Activated T-cell treated with anti-CD3 and anti-CD28 coated beads for 1 hour (primary cell): Measurements from ENCODE around the gene TYMP.
"Not testable (repeated sequence)": the region's sequence is repeated elsewhere in the genome, so short reads cannot be mapped to it uniquely, and the experiment has no call there.

Experiments
- DNase-seq: peaks from one replicate; pipeline ENCODE4 v3.0.0-alpha.2; 2020; ENCODE audit warnings: low read depth

TYMP gene

DNA sequence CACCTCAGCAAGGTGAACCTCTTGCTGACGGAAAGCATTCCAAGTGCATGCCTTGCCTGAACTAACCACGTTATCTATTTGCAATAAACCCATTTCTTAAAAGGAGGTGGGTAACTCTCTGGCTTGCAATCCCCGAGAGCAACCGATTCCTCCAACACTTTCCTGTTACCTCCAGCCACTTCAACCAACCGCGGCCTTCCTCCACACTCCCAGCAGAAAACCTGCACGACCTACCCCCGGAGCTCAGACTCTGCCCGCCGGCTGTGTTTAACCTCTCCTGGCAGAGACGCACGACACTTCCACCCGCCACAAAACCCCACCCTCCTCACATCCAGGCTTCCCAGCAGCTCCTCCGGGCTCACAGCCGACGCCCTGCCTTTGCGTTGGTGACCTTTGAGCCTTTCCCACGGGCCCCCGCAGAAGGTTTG, 5.1 kb downstream of the TYMP start:
- no peak for DNase-seq

DNA sequence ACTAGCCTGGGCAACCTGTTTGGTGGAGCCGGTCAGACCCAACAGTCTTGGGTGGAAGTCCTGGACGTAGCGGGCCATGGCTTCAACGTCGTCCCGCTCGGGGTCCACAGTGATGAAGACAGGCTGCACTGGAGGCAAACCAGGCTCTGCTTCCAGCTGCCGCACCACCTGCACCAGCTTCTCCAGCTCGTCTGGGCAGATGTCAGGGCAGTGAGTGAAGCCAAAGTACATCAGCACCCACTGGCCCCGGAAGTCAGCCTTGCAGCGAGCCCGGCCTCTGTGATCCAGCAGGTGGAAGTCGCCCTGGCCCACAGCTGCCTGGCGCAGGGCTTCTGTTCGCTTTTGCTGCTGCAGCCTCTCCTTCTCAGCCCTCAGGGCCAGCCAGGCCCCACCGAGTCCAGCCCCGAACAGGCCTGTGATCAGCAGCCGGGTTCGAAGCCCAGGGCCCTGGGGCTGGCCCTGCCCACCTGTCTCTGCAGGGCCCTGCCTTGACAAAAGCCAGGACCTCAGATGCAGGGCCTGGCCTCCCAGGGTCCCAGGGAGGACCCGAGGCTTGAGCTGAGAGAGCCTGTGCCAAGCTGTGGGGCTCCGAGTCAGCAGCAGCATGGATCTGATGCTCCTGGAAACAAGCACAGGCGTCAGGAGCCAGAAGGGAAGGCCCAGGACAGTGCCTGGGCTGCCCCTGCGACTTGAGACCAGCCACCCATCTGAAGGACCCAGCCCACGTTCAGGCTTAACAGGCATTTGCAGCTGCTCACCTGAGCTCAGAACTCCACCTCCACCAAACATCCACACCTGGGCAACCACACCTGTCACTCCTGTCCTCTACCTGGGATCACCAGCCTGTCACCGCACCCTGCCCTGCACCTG, 5.8 kb downstream of the TYMP start:
- no peak for DNase-seq

GRCh38 chr22:50523458-50523805, 6.4 kb downstream of the TYMP start:
- no peak for DNase-seq

- no peak for DNase-seq
Observed at GRCh38 chr22:50522806-50523438, 6.9 kb downstream of the TYMP start.

DNA sequence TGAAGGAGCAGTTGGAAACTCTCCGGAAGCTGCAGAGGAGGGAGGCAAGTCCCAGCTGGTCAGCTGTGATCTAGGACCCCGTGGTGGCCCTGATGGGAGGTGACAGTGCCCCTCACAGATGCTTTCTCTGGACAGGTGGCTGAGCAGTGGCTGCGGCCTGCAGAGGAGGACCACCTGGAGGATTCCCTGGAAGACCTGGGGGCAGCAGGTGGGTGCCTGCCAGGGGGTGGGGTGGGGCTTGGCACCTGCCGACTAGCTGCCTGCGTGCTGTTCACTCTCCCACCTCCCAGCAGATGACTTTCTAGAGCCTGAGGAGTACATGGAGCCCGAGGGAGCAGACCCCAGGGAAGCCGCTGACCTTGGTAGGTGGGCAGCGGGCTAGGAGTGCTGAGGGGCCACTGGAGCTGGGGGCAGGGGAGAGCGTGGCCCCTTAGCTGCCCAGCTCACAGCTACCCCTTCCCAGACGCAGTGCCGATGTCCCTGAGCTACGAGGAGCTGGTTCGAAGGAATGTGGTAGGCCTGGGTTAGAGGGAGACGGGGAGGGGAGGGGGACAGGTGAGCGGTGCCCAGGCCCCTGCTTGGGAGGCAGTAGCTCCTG, 7.5 kb downstream of the TYMP start:
- no peak for DNase-seq

GRCh38 chr22:50521710-50522109, 8.1 kb downstream of the TYMP start:
- DNase-seq: no peak

- no peak for DNase-seq
Observed at GRCh38 chr22:50520826-50521453, 8.9 kb downstream of the TYMP start.

- not testable (repeated sequence) for DNase-seq
Observed at GRCh38 chr22:50520184-50520583, 9.6 kb downstream of the TYMP start.

- DNase-seq: no peak
Observed at GRCh38 chr22:50519151-50519550, 10.7 kb downstream of the TYMP start.

GRCh38 chr22:50518606-50519005, 11.2 kb downstream of the TYMP start:
- DNase-seq: no peak

- DNase-seq: no peak
Observed at GRCh38 chr22:50517495-50518260, 12.1 kb downstream of the TYMP start.

DNA sequence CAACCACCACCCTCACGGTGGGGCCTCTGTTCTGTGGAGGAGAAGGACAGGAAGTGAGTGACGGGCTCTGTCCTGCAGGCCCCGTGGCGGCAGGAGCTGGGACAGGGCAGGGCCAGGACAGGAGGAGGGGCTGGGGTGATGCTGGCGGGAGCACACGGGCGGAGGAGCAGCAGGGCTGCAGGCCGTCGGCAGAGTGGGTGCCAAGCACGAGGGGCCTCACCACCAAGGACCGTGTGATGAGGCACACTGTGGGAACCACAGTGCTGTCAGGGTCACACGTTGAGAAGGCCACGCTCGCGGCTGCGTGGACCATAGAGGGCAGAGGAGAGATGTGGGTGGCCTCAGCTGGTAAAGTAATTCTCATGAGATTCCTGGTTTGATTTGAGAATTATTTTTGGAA, 12.9 kb downstream of the TYMP start:
- DNase-seq: no peak

GRCh38 chr22:50516068-50516467, 13.7 kb downstream of the TYMP start:
- no peak for DNase-seq

DNA sequence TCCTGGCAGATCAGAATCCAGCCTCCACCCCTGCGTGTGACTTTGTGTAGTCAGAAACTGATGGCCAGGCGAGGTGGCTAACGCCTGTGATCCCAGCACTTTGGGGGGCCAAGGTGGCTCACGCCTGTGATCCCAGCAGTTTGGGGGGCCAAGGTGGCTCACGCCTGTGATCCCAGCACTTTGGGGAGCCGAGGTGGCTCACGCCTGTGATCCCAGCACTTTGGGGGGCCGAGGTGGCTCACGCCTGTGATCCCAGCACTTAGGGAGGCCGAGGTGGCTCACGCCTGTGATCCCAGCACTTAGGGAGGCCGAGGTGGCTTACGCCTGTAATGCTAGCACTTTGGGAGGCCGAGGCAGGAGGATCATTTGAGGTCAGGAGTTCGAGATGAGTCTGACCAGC, 16.6 kb downstream of the TYMP start:
- DNase-seq: no peak

- DNase-seq: no peak
Observed at GRCh38 chr22:50508897-50509296, 20.9 kb downstream of the TYMP start.

- DNase-seq: peak; percentile 98
Observed at GRCh38 chr22:50507991-50508884, 21.6 kb downstream of the TYMP start, which contains the start of gene NCAPH2. TSS of gene NCAPH2 (plus strand) at chr22:50508224. CDS start at chr22:50508338, 114 bp downstream.

- DNase-seq: peak; percentile 93
Observed at GRCh38 chr22:50507421-50507990, 22.3 kb downstream of the TYMP start, which contains the start of gene LMF2. TSS of gene LMF2 (minus strand) at chr22:50507702. CDS start at chr22:50507675, 27 bp downstream.

DNA sequence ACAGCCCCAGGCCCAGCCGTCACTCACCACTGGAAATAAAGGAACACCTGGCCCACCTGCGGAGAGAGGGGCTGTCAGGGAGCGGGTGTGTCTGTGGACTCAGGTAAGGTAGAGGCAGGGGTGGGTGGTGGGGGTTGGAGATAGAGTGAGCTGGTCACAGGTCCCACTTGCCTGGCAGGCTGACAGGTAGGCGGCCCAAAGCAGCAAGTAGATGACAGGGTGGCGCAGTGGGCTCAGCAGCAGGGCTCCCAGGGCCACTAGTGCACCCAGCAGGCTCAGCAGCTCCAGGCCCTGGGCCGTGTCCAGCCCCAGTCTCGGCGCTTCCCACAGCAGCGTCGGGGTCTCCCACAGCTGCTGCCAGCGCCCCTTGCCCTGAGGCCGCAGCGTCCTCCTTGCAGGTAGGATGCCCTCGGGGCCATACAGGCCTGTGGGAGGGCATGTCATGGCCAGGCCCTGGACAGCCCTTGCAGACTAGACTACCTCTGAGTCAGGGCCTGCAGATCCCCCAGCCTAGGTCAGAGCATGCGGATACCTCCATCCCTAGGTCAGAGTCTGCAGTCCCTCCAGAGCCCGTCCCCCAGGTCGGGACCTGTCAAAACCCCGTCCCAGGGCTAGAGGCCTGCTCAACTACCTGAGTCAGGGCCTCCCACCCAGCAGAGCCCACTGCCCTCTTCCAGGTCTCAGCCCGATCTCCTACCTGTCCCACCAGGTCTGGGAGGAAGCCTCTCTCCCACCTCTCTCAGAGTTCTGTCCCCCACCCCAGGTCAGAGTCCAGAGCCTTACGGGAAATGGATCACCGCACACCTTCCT, 23.0 kb downstream of the TYMP start:
- no peak for DNase-seq
